Endothelial cell of umbilical vein (primary cell): ENCODE results near the gene CACNA1A. TPM values are rescaled to one million over a fixed set of nuclear protein-coding genes. Genes with fewer than 3 reads are reported as not detected.
"Not testable (repeated sequence)": the region's sequence is repeated elsewhere in the genome, so short reads cannot be mapped to it uniquely, and the experiment has no call there.

Experiments used
- BruUV-seq: library from RNA; stranded (reverse); fragments of 400-500 nt; replicated peaks from 2 replicates; lab custom pipeline; 2021; lab: Mats Ljungman, UMichigan
- CTCF ChIA-PET: fragments of 300-600, 350-600 bp; sonication (Branson Sonifier 250); formaldehyde crosslinking; loops from one replicate; lab custom pipeline; 2021; ENCODE audit warnings: antibody characterized with exemption, inconsistent platforms; lab: Charles Lee
- POLR2A ChIA-PET: fragments of 300-600, 350-600 bp; sonication (Branson Sonifier 250); formaldehyde crosslinking; loops from one replicate; lab custom pipeline; 2021; ENCODE audit warnings: antibody characterized with exemption, inconsistent platforms; lab: Charles Lee
- DNase-seq: peaks from one replicate; pipeline ENCODE4 v3.0.0-alpha.2; 2011; ENCODE audit warnings: low read depth, low spot score
- FAIRE-seq: peaks from 2 replicates; lab custom pipeline; 2011; peaks lifted over from hg19 to GRCh38; lab: Jason Lieb, UNC
- H2AFZ ChIP-seq: 2 replicates; pipeline ENCODE4 v1.6.0; 2012; ENCODE audit warnings: low read depth, low read length, control low read depth, inconsistent platforms
- H3K27ac ChIP-seq: 2 replicates; pipeline ENCODE4 v1.5.1; 2011; ENCODE audit warnings: low read depth, mild to moderate bottlenecking, control low read depth, low read length, moderate library complexity; ENCODE audit not compliant: insufficient read depth
- H3K27me3 ChIP-seq, 2 experiments: 2 replicates each; pipeline versions ENCODE4 v1.6.0 to v1.6.1; 2011; ENCODE audit warnings: low read length in 2 of 2, mixed read lengths in 1 of 2; ENCODE audit not compliant: control insufficient read depth in 2 of 2, insufficient read depth in 2 of 2
- H3K36me3 ChIP-seq, 2 experiments: 2 replicates in 1 of 2; 3 replicates in 1 of 2; pipeline ENCODE4 v1.5.1; 2011; ENCODE audit warnings: low read length in 2 of 2, mild to moderate bottlenecking in 1 of 2, moderate library complexity in 1 of 2; ENCODE audit not compliant: control insufficient read depth in 2 of 2, insufficient read depth in 2 of 2; ENCODE audit errors: extremely low read depth in 1 of 2
- H3K4me1 ChIP-seq: 3 replicates; pipeline ENCODE4 v1.5.1; 2011; ENCODE audit warnings: mild to moderate bottlenecking, low read length; ENCODE audit not compliant: control insufficient read depth, insufficient read depth; ENCODE audit errors: extremely low read depth
- H3K4me2 ChIP-seq: 2 replicates; pipeline ENCODE4 v1.6.1; 2011; ENCODE audit warnings: low read length, control low read depth, mixed read lengths; ENCODE audit not compliant: insufficient read depth
- H3K4me3 ChIP-seq, 3 experiments: fragments of 200-600 bp in 1 of 3; sonication (generic), shearing (Covaris generic) in 1 of 3; replicated peaks in 1 of 3; 2 replicates each; pipeline ENCODE4 v1.5.1; 2011 to 2016; ENCODE audit warnings: control low read depth in 3 of 3, low read length in 3 of 3, mild to moderate bottlenecking in 2 of 3, inconsistent platforms in 1 of 3, low read depth in 1 of 3, moderate library complexity in 1 of 3; ENCODE audit not compliant: insufficient read depth in 1 of 3
- H3K79me2 ChIP-seq: 2 replicates; pipeline ENCODE4 v1.6.0; 2012; ENCODE audit warnings: low read length, inconsistent platforms; ENCODE audit not compliant: control insufficient read depth, insufficient read depth
- H3K9ac ChIP-seq: replicated peaks from 2 replicates; pipeline ENCODE3; 2011; ENCODE audit warnings: low read length, control low read depth; ENCODE audit not compliant: insufficient read depth; ENCODE audit errors: extremely low read depth
- H3K9me1 ChIP-seq: replicated peaks from 3 replicates; pipeline ENCODE4 v1.6.0; 2011; ENCODE audit warnings: mild to moderate bottlenecking, low read length; ENCODE audit not compliant: control insufficient read depth, insufficient read depth; ENCODE audit errors: extremely low read depth
- H3K9me3 ChIP-seq: replicated peaks from 2 replicates; pipeline ENCODE4 v1.5.1; 2012; ENCODE audit warnings: low read length, inconsistent platforms; ENCODE audit not compliant: control insufficient read depth, insufficient read depth
- H4K20me1 ChIP-seq: replicated peaks from 2 replicates; pipeline ENCODE3; 2011; ENCODE audit warnings: mild to moderate bottlenecking, low read length; ENCODE audit not compliant: control insufficient read depth, insufficient read depth; ENCODE audit errors: extremely low read depth
- CTCF ChIP-seq, 2 donors: IDR thresholded peaks; 1 replicate in 1 of 2; 2 replicates in 1 of 2; pipeline ENCODE4 v1.5.1; 2011; ENCODE audit warnings: low read length in 2 of 2, mild to moderate bottlenecking in 2 of 2, moderate library complexity in 2 of 2, control low read depth in 1 of 2, inconsistent platforms in 1 of 2, low read depth in 1 of 2; ENCODE audit not compliant: insufficient read depth in 1 of 2; ENCODE audit errors: extremely low read depth in 1 of 2
- EZH2 ChIP-seq: IDR thresholded peaks from 2 replicates; pipeline ENCODE4 v1.6.1; 2012; ENCODE audit warnings: borderline replicate concordance, low read depth, mild to moderate bottlenecking, moderate library complexity, low read length, inconsistent platforms; ENCODE audit not compliant: severe bottlenecking
- FOS ChIP-seq: IDR thresholded peaks from 2 replicates; pipeline ENCODE4 v1.6.1; 2011; ENCODE audit warnings: mild to moderate bottlenecking, low read length, moderate library complexity, borderline replicate concordance; ENCODE audit not compliant: insufficient read depth
- GATA2 ChIP-seq: IDR thresholded peaks from 2 replicates; pipeline ENCODE4 v1.7.0; 2011; ENCODE audit warnings: low read depth, mild to moderate bottlenecking, moderate library complexity, mixed read lengths, low read length; ENCODE audit not compliant: insufficient read length, insufficient read depth
- JUN ChIP-seq: IDR thresholded peaks from 2 replicates; pipeline ENCODE4 v1.6.1; 2011; ENCODE audit warnings: borderline replicate concordance, low read depth; ENCODE audit not compliant: insufficient read length, insufficient read depth
- MYC ChIP-seq: IDR thresholded peaks from one replicate; pipeline ENCODE4 v1.6.1; 2011; ENCODE audit warnings: mild to moderate bottlenecking, low read depth, low read length
- POLR2A ChIP-seq: IDR thresholded peaks from 2 replicates; pipeline ENCODE4 v1.6.1; 2012; ENCODE audit warnings: low read depth, mild to moderate bottlenecking, control low read depth, low read length
- POLR2AphosphoS5 ChIP-seq: IDR thresholded peaks from 2 replicates; pipeline ENCODE4 v1.6.1; 2012; ENCODE audit warnings: low read depth, mild to moderate bottlenecking, control low read depth, low read length, moderate library complexity; ENCODE audit not compliant: insufficient read depth
- dilution Hi-C: fragments of 300-500 bp; cut with MboI; formaldehyde crosslinking; loops from one replicate; pipeline ENCODE4 v1.15.0; 2019; ENCODE audit warnings: low sequenced_read_pairs; ENCODE audit not compliant: extremely low pct_ligation_motif_present
- intact Hi-C: fragments of 100-400 bp; cut with micrococcal nuclease; formaldehyde crosslinking; loops from one replicate; pipeline ENCODE4 v1.10.0; 2022
- polyA plus RNA-seq, 4 experiments: library from polyadenylated mRNA; depleted of rRNA in 3 of 4; stranded (reverse) in 3 of 4; unstranded in 1 of 4; fragments of >200 nt; gene quantifications; 2 replicates each; pipeline versions ENCODE4 v1.2.1 to v1.2.3, GENCODE V29; 2011 to 2012; ENCODE audit warnings: missing spikeins in 1 of 4
- total RNA-seq: library from RNA; stranded (reverse); gene quantifications from 2 replicates; pipeline ENCODE4 v1.2.3, GENCODE V29; 2021
- TF ChIP-seq, protein P1 (sequence below): IDR thresholded peaks from 2 replicates; pipeline ENCODE4 v1.6.1; 2011; ENCODE audit not compliant: insufficient read depth, insufficient read length

The CACNA1A gene
- total and polyA plus RNA-seq, 2 donors (not counting 3 experiments of a cell fraction or from before 2014, with no cell fraction given): 0.17 to 0.38 TPM

GRCh38 chr19:13202112-13202511 is 304.2 kb downstream of the CACNA1A start:
- intact Hi-C loops, H3K27ac ChIP-seq, H3K9ac ChIP-seq, H2AFZ ChIP-seq, POLR2A ChIA-PET, H3K4me1 ChIP-seq, H3K27me3 ChIP-seq, CTCF ChIA-PET, H3K9me1 ChIP-seq, H3K36me3 ChIP-seq, dilution Hi-C loops, H3K4me3 ChIP-seq, BruUV-seq, FAIRE-seq, DNase-seq, H3K4me2 ChIP-seq, H3K79me2 ChIP-seq, H4K20me1 ChIP-seq, H3K9me3 ChIP-seq: not testable (repeated sequence)

- H3K9me3 ChIP-seq: no peaks in the 10 kb centered on the region
- H3K27ac ChIP-seq: no peak overlapping the region
- H3K79me2 ChIP-seq: no peaks in the 10 kb centered on the region
- DNase-seq (no peak), FAIRE-seq (no peak)
- H3K4me2 ChIP-seq: no peak overlapping the region
- ChIA-PET CTCF (interaction anchor here (0.7 to 1.2 kb wide), 4 partner anchors 8 to 64 kb away, joined by 3 read pairs; no protein-coding TSS in a partner anchor), POLR2A (no interaction called here)
- no peaks in the 10 kb centered on the region for H3K36me3 ChIP-seq
- no peaks in the 10 kb centered on the region for H4K20me1 ChIP-seq
- H3K9ac ChIP-seq: no peak overlapping the region
- dilution Hi-C loops: no loop called here
- no peaks in the 10 kb centered on the region for H3K9me1 ChIP-seq
- intact Hi-C loops: no loop called here
- no peak overlapping the region for H3K4me3 ChIP-seq
- no peak overlapping the region for H2AFZ ChIP-seq
- BruUV-seq: no TSS peak
- TF ChIP-seq POLR2A (no peak), EZH2 (no peak), POLR2AphosphoS5 (no peak), CTCF (IDR thresholded peaks at IDR 0.05; ENCODE audit: extremely low read depth in 1 of 2, insufficient read depth in 1 of 2, low read depth in 1 of 2, low read length in 2 of 2) (no peak), GATA2 (no peak), FOS (no peak), JUN (no peak), MYC (no peak)
- TF ChIP-seq, protein P1, sequence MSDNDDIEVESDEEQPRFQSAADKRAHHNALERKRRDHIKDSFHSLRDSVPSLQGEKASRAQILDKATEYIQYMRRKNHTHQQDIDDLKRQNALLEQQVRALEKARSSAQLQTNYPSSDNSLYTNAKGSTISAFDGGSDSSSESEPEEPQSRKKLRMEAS: no peak
- no peaks in the 10 kb centered on the region for H3K27me3 ChIP-seq
- no peaks in the 10 kb centered on the region for H3K4me1 ChIP-seq
These were observed 307.6 kb downstream of the CACNA1A start for GRCh38 chr19:13198634-13199033.
